Stimulated activated CD8-positive, alpha-beta memory T cell treated with anti-CD3 and anti-CD28 coated beads, Interleukin-15, amount 100 ng/mL, for 4 hours (primary cell): ENCODE measurements around the gene SH3D19.

Source experiments
- DNase-seq, 2 donors: peaks; one replicate each; pipeline ENCODE4 v3.0.0-alpha.2; 2020; ENCODE audit warnings: low read depth in 2 of 2

Gene SH3D19

DNA sequence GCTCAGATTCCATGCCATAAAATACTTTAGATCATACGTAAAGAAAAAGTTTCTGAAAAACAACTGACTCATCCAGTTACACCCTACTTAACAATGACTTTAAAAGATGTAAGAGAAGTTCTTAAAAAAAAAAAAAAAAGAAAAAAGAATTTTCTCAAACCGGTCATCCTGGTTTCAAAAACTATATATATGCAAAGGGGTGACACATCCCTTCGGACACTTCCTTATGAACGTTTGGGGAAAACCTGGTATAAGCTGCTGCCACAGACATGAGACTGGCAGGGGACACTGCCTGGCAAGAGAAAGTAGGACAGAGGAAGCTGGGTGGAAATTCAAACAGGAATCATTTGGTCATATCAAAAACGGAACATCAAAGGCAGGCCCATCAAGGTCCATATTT lies 129.6 kb downstream of the SH3D19 start:
- no peak for DNase-seq

GRCh38 chr4:151193414-151193813 lies 132.0 kb downstream of the SH3D19 start:
- no peak for DNase-seq

DNA sequence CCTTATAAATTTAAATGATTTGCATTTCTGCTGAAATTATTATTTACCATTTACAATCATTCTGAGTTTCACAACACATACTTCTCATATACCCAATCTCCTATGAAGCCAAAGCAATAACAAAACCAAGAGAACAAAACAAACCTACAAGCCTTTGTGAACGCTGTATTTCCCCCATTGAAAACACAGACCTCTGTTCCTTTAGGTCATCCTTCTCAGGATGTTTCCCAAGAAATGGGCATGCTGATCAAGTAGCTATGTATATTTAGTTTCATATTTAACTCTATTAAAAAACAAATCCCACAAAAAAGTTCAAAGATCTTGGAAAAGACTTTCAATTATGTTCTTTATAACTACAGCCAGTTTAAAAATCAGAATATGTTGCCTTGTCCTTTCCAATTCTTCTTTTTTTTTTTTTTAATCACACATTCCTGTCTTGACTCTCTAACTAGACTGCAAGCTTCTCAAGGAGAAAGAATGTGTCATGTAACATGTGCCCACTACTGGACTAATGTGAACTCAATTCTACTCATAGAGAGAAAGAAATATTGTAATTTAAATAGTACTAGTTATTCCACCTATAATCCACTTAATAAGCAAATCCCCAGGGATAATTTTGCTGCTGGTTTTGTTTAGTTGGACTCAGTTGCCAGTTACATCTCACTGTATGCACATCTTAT lies 132.7 kb downstream of the SH3D19 start:
- DNase-seq = no peak

DNA sequence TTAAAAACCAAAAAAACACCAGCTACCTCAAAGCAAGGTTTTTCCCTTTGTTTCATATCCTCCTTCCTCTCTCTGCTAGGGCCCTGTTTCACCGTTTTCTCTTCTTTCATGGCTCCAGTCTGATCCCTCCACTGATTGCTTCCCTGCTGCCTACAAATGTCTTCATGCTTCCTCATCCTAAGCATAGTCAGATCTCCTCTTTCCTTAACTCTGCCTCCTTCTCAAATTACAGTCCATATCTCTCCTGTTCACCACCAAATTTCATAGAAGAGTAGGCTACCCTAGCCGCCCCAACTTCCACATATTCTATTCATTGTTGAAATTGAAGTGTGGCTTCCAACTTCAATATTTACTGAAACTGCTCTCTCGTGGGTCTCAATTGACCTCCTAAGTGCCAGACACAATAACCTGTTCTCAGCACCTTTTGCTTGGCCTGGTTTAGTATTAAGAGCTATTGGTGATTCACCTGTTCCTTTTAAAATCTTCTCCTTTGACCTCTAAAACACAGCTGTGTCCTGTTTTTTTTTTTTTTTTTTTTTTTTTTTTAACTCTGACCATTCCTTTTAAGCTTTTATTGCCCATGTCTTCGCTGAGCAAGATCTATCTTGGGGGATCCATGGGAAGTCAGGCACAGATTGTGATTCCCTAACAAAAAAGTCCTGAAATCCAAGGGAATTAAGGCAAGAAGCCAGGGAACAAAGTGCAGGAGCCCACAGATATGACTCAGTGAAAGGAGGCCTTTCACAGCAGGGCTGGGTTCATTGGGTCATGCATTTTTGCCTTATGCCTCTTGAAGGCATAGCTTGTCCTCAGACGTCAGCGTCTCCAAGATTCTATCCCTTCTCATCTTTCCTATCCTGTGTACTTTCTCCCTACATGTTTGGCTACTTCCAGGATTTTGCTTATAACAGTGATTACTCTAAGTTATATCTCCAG lies 140.6 kb downstream of the SH3D19 start:
- DNase-seq = no peak

GRCh38 chr4:151182455-151182996 lies 142.9 kb downstream of the SH3D19 start:
- no peak for DNase-seq

DNA sequence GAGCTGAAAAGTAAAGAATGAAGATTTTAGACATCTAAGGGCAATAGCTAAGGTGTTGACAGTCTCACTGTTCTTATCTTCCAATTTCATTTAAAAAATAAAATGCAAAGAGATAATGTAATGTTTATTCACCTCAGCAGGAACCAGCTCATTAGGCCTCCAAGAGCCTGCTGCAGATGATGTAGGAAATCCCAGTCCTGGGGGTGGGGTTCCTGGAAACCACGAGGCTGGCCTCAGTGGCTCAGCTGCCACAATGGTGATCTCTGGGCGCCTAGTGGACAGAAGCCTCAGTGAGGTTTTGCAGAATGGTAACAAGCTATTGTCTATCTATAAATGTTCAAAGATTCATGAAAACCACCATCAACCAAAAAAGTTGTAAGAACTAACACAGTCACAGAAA lies 148.7 kb downstream of the SH3D19 start:
- DNase-seq = no peak

- no peak for DNase-seq
These were observed 149.4 kb downstream of the SH3D19 start for GRCh38 chr4:151175754-151176631.

DNA sequence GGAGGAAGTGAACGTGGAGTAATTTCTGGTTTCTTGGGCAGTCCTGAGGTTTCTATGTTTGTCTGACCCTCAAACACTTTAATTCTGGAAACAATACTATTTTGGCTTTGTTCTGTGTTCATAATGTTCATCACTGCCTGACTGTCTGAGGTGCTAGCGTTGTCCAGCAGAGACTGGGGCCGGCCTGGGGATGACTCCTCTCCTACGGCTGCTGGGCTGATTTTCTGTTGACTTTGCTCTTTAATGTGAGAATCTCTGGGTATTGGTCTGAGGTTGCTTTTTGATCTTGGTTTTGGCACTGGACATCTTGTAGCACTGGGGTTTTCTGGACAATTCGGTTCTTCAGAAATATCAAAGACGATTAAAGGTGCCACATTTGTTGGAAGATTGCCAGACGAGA lies 150.2 kb downstream of the SH3D19 start:
- no peak for DNase-seq

DNA sequence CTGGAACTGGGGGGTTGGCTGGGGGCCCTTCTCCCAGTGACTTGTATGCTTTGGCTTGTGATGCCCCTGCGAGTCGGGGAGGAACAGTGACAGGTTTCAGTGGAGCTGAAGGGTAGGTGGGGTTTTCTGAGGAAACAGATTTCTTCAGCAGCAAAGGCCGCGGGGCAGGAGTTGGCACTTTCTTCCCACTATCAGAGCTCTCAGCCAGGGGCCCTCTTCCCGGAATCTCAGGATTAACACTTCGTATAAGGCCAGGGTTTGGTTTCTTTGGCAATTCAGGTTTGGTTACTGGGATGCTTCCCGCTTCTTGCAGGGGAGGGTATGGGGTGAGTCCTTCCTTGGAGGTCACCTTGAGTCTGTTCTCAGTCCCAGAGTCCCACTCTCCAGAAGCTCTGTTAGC lies 150.6 kb downstream of the SH3D19 start:
- DNase-seq = no peak

DNA sequence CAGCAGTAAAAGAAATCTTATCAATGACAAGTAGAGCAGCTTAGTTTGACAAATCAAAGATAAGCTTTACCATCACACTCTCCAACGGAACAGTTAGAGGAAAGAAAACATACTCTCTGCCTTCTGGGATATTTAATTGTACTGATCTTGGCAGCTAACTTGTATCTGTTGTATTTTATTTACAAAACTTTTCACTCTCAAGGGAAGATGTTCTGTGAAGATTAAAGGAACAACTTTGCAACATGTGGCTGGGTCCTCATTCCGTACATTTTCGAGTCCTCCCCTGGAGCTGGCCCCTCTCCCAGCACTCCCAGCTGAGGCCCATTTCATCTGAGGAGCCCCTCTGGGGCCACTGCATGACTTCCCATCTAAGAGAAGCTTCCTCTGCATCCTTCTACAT lies 151.5 kb downstream of the SH3D19 start:
- no peak for DNase-seq

DNA sequence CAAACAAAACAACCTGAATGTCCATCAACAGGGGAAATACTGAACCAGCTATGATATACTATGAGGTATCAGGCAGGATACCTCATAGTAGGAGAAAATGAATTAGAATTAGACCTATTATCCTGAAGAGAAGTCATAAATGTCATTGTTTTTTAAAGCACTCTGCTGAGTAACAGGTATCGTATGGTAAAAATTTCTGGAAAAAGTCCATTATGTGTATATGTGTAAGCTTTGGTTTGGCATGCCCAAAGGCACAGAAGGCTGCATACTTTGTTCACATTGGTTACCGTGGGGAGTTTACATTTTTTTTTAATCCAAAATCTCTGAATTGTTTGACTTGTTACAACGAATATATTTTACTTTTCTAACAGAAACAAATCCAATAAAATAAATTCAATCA lies 155.5 kb downstream of the SH3D19 start:
- DNase-seq = no peak

DNA sequence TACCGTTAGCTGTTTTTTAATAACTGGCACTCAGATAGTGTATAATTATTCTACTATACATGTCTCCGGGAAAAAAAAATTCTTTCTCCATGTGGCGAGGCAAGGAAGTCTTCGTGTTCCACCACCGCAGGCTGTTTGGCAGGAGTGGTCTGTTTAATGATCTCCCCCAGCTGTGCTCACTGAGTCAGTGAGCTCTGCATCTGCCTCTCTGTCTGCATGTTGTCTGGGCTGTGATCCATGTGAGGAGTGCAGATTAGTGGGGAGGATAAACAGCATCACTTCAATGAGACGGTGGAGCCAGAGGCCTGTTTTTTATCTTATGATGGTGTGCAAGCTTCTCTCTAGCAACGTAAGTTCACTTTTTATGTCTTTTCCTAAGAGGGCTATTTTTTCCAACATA lies 156.2 kb downstream of the SH3D19 start:
- DNase-seq = no peak

- DNase-seq = no peak
These were observed 157.8 kb downstream of the SH3D19 start for GRCh38 chr4:151167561-151167960.

- no peak for DNase-seq
These were observed 158.8 kb downstream of the SH3D19 start for GRCh38 chr4:151166636-151167035.

GRCh38 chr4:151165205-151166000 lies 160.0 kb downstream of the SH3D19 start:
- DNase-seq = no peak

DNA sequence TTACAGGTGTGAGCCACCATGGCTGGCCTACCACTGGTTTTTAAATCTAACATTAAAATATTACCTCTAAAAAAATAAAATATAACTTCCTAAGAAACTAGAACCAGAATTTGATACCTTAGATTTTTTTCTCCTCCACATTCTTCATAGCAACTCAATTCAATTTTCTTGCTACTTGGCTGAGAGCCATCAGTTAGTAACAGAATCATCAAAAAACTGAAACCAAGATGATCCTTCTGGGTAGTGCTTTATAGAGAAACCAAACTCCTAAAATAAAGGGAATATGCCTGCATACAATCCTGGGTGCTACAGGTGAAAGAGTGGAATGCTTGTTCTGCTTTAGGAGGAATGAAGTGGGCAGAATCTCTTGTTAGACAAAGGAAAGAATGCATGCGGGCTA lies 161.6 kb downstream of the SH3D19 start:
- DNase-seq = no peak

DNA sequence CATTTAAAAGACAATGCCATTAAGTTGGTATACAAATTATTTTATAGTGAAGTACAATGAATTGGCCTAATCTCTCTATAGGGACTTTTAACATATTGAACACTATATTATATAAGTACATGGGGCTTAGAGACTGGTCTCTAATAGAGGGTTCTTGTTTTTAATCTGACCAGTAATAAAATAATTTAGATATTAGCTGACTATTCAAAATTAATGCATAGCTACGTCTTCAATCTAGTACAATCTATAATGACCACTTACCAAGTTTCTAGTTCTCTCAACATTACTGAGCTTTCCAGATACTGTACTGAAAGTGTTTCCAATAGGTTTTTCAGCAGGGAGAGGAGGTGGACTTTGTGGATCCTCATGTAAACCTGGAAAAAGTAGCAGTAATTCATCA lies 166.4 kb downstream of the SH3D19 start:
- no peak for DNase-seq

GRCh38 chr4:151157543-151157942 lies 167.9 kb downstream of the SH3D19 start:
- DNase-seq = no peak

- DNase-seq = no peak
These were observed 171.8 kb downstream of the SH3D19 start for GRCh38 chr4:151153585-151153984.

- DNase-seq = no peak
These were observed 173.4 kb downstream of the SH3D19 start for GRCh38 chr4:151152028-151152427.
